AG04450 (cell line): ENCODE measurements around the gene TMEM260. TPM values are rescaled to one million over a fixed set of nuclear protein-coding genes. Genes with fewer than 3 reads are reported as not detected.

Experiments
- CTCF ChIA-PET: fragments of 300-600, 350-600 bp; formaldehyde crosslinking; extraction: SDS; loops from one replicate; lab custom pipeline; 2022; ENCODE audit warnings: antibody characterized with exemption, inconsistent platforms; lab: Charles Lee
- POLR2A ChIA-PET: fragments of 350-600 bp; formaldehyde crosslinking; extraction: SDS; loops from one replicate; lab custom pipeline; 2021; ENCODE audit warnings: antibody characterized with exemption, inconsistent platforms; lab: Yijun Ruan, JAX
- DNase-seq: peaks from one replicate; pipeline ENCODE4 v3.0.0-alpha.2; 2011; ENCODE audit warnings: low read depth, low spot score
- H3K27ac ChIP-seq: one replicate; pipeline ENCODE4 v1.5.1; 2012; ENCODE audit warnings: low read depth, low read length, control low read depth
- H3K27me3 ChIP-seq: one replicate; pipeline ENCODE4 v1.6.0; 2012; ENCODE audit warnings: low read length; ENCODE audit not compliant: control insufficient read depth, insufficient read depth
- H3K4me3 ChIP-seq: 2 replicates; pipeline ENCODE4 v1.5.1; 2011; ENCODE audit warnings: mild to moderate bottlenecking, low read depth, low read length, control low read depth
- H3K9me3 ChIP-seq: 2 replicates; pipeline ENCODE4 v1.5.1; 2012; ENCODE audit warnings: low read length; ENCODE audit not compliant: control insufficient read depth, insufficient read depth
- CTCF ChIP-seq: IDR thresholded peaks from 2 replicates; pipeline ENCODE4 v1.5.1; 2011; ENCODE audit warnings: low read depth, low read length, control low read depth, inconsistent platforms
- polyA plus RNA-seq: library from polyadenylated mRNA; depleted of rRNA; stranded (reverse); fragments of >200 nt; gene quantifications from 2 replicates; pipeline ENCODE4 v1.2.3, GENCODE V29; 2011

TMEM260 gene
- polyA plus RNA-seq, 1 experiment: 18.8 TPM

- ChIA-PET CTCF (no interaction called here), POLR2A (interaction anchor here (0.7 kb wide), 1 partner anchor 18 kb away, joined by 4 read pairs; the partner anchor contains the start of gene TMEM260)
- no peak for DNase-seq
- Histone ChIP-seq H3K4me3 (no peak overlapping the region), H3K27me3 (peaks cover 2% of the 10 kb centered on the region), H3K9me3 (no peaks in the 10 kb centered on the region), H3K27ac (no peak overlapping the region)
- TF ChIP-seq CTCF: no peak
Measured at GRCh38 chr14:56561606-56562005, 18.0 kb upstream of the TMEM260 start.

GRCh38 chr14:56562883-56563282 lies 16.7 kb upstream of the TMEM260 start:
- ChIA-PET POLR2A (no interaction called here), CTCF (no interaction called here)
- H3K27me3 ChIP-seq: no peaks in the 10 kb centered on the region
- DNase-seq: no peak
- no peak for TF ChIP-seq CTCF
- no peaks in the 10 kb centered on the region for H3K9me3 ChIP-seq
- H3K27ac ChIP-seq: no peak overlapping the region
- H3K4me3 ChIP-seq: no peak overlapping the region

- Histone ChIP-seq H3K9me3 (no peaks in the 10 kb centered on the region), H3K27me3 (no peaks in the 10 kb centered on the region), H3K4me3 (no peak overlapping the region), H3K27ac (no peak overlapping the region)
- no peak for TF ChIP-seq CTCF
- CTCF ChIA-PET: no interaction called here
- DNase-seq: no peak
- POLR2A ChIA-PET: no interaction called here
Measured at GRCh38 chr14:56569174-56569573, 10.4 kb upstream of the TMEM260 start.

GRCh38 chr14:56570295-56570694 lies 9.3 kb upstream of the TMEM260 start:
- ChIA-PET CTCF (interaction anchor here (1.2 kb wide), 2 partner anchors 9 to 79 kb away, joined by 3 to 7 read pairs; partner anchors contain the start of gene TMEM260), POLR2A (no interaction called here)
- no peak for DNase-seq

More at GRCh38 chr14:56570295-56570694, 9.3 kb upstream of the TMEM260 start:
- Histone ChIP-seq H3K27ac (no peak overlapping the region), H3K27me3 (peaks cover 2% of the 10 kb centered on the region), H3K4me3 (no peak overlapping the region), H3K9me3 (no peaks in the 10 kb centered on the region)
- TF ChIP-seq CTCF: no peak
